HG03108 (cell line): Measurements from ENCODE around the gene CHMP6.

ENCODE experiments used
- ATAC-seq: cut with Tn5 transposase; IDR thresholded peaks from one replicate; pipeline ENCODE4 v1.9.1; 2021; ENCODE audit warnings: moderate library complexity; ENCODE audit not compliant: unreplicated experiment

Gene CHMP6

GRCh38 chr17:80992077-80992947, 671 bp downstream of the CHMP6 start:
- ATAC-seq, result no peak

GRCh38 chr17:80992948-80993624, 1.4 kb downstream of the CHMP6 start:
- ATAC-seq, result no peak

- ATAC-seq, result no peak
Measured at GRCh38 chr17:80995131-80995530, 3.5 kb downstream of the CHMP6 start.

- no peak for ATAC-seq
Measured at GRCh38 chr17:80996422-80997305, 5.0 kb downstream of the CHMP6 start.

GRCh38 chr17:80997424-80998117, 5.9 kb downstream of the CHMP6 start:
- no peak for ATAC-seq

- no peak for ATAC-seq
Measured at GRCh38 chr17:80998118-80998747, 6.6 kb downstream of the CHMP6 start.

- no peak for ATAC-seq
Measured at GRCh38 chr17:80998748-80999535, 7.3 kb downstream of the CHMP6 start.

GRCh38 chr17:80999536-81000333, 8.1 kb downstream of the CHMP6 start:
- ATAC-seq, result no peak

GRCh38 chr17:81000334-81000630, 8.6 kb downstream of the CHMP6 start:
- no peak for ATAC-seq

GRCh38 chr17:81000631-81001357, 9.2 kb downstream of the CHMP6 start:
- no peak for ATAC-seq

- ATAC-seq, result no peak
Measured at GRCh38 chr17:81002013-81002384, 10.4 kb downstream of the CHMP6 start.

GRCh38 chr17:81002409-81003361, 11.0 kb downstream of the CHMP6 start:
- ATAC-seq, result no peak

- no peak for ATAC-seq
Measured at GRCh38 chr17:81003711-81004475, 12.3 kb downstream of the CHMP6 start.

GRCh38 chr17:81006891-81007290, 15.2 kb downstream of the CHMP6 start:
- ATAC-seq, result no peak

- ATAC-seq, result no peak
Measured at GRCh38 chr17:81008140-81008539, 16.5 kb downstream of the CHMP6 start.

- no peak for ATAC-seq
Measured at GRCh38 chr17:81009136-81009535, 17.5 kb downstream of the CHMP6 start.
